Kidney (tissue), 14 donors: Measurements from ENCODE around the gene RO60. TPM values are rescaled to one million over a fixed set of nuclear protein-coding genes. Genes with fewer than 3 reads are reported as not detected.

ENCODE experiments used
- DNase-seq, 5 donors: peaks; one replicate each; pipeline ENCODE4 v3.0.0-alpha.2; 2013 to 2020
- FAIRE-seq: peaks from 2 replicates; lab custom pipeline; 2012; peaks lifted over from hg19 to GRCh38; lab: Jason Lieb, UNC
- H3K27ac ChIP-seq, 2 donors: one replicate each; pipeline ENCODE4 v1.7.0; 2013; ENCODE audit warnings: low read depth in 2 of 2, low read length in 2 of 2, inconsistent platforms in 1 of 2
- H3K27me3 ChIP-seq: one replicate; pipeline ENCODE4 v1.7.1; 2013; ENCODE audit warnings: low read length, inconsistent platforms; ENCODE audit not compliant: control insufficient read depth, insufficient read depth
- H3K36me3 ChIP-seq, 3 donors: one replicate each; pipeline versions ENCODE4 v1.7.0 to v1.7.1; 2013; ENCODE audit warnings: low read length in 3 of 3, control low read depth in 1 of 3, inconsistent platforms in 1 of 3; ENCODE audit not compliant: insufficient read depth in 3 of 3, control insufficient read depth in 2 of 3
- H3K4me1 ChIP-seq, 3 donors: one replicate each; pipeline versions ENCODE4 v1.7.0 to v1.7.1; 2013; ENCODE audit warnings: low read length in 3 of 3, inconsistent platforms in 1 of 3, low read depth in 1 of 3; ENCODE audit not compliant: control insufficient read depth in 2 of 3, insufficient read depth in 2 of 3
- H3K4me3 ChIP-seq, 3 donors: one replicate each; pipeline versions ENCODE4 v1.7.0 to v1.8.1; 2013; ENCODE audit warnings: low read length in 3 of 3, control low read depth in 1 of 3, inconsistent platforms in 1 of 3
- H3K9ac ChIP-seq, 3 donors: one replicate each; pipeline versions ENCODE4 v1.7.0 to v1.7.1; 2013; ENCODE audit warnings: low read length in 3 of 3, control low read depth in 1 of 3, inconsistent platforms in 1 of 3
- H3K9me3 ChIP-seq, 3 donors: one replicate each; pipeline versions ENCODE4 v1.7.0 to v1.7.1; 2013; ENCODE audit warnings: low read length in 3 of 3, control low read depth in 1 of 3, inconsistent platforms in 1 of 3; ENCODE audit not compliant: control insufficient read depth in 2 of 3, insufficient read depth in 1 of 3
- intact Hi-C: fragments of 100-400 bp; cut with DNase I; formaldehyde crosslinking; loops from one replicate; pipeline ENCODE4 v1.11.1; 2022
- polyA plus RNA-seq: library from polyadenylated mRNA; stranded (reverse); fragments of 350-450 nt; fragmentation: Illumina TruSeq; extraction: RNeasy Lipid Tissue Mini Kit (QIAGEN cat#74804); gene quantifications from one replicate; pipeline ENCODE4 v1.2.3, GENCODE V29; 2014; ENCODE audit warnings: low read depth, low replicate concordance; ENCODE audit not compliant: insufficient read depth
- total RNA-seq: library from RNA; stranded (reverse); fragmentation: NEBNext Ultra II Directional; extraction: Animal tissue kit (Norgen Biotek cat#: 25700); gene quantifications from one replicate; pipeline ENCODE4 v1.2.1, GENCODE V29; 2021
- TF ChIP-seq, protein P1 (sequence below): IDR thresholded peaks from 3 replicates; pipeline ENCODE4 v1.5.1; 2012; ENCODE audit warnings: mild to moderate bottlenecking, moderate library complexity, borderline replicate concordance; ENCODE audit not compliant: insufficient read depth; ENCODE audit errors: extremely low read depth
- donor health status: control.
- donor health status: control.
- donor health status: control.
- donor health status: control.
- donor health status: control.
- donor health status: DM: yes; HTN: yes; CAD: no.
- donor health status: Normal renal cell carcinoma (clear cell type).

Gene RO60
- total and polyA plus RNA-seq, 2 donors from 2014 or later, result 4.8 to 72.0 TPM

DNA sequence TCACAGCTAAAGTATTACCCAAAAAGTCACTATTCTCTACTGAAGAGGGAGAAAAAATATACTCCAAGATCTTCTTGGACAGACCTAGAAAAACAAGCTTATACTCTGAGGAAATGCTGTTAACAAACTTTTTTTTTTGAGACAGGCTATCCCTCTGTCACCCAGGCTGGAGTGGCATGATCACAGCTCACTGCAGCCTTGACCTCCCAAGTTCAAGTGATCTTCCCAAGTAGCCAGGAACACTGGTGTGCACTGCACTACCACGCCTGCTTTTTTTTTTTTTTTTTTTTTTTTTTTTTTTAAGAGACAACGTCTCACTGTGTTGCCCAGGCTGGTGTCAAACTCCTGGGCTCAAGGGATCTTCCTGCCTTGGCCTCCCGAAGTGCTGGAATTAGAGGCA lies 28.5 kb downstream of the RO60 start:
- Histone ChIP-seq H3K36me3 (peaks cover 2 to 16% (median 12%) of the 10 kb centered on the region in 3 donors), H3K9me3 (no peaks in the 10 kb centered on the region)

DNA sequence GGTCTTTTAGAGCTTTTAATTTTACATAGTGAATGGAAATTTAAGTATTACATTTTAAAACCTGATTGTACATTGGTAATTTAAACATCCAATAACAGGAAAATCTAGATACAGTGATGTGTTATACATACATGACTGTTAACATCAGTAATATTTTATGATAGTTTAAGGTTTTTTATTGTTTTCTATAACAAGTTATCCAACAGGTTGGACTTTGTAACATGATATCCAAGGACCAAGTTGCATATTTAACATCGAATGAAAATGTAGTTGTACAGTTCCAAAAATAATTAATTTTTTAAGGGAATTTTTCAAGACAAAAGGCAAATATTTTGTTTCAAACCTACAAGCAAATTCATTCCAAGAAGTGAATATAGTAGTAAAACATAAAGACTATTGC lies 31.5 kb downstream of the RO60 start:
- H3K9ac ChIP-seq, result no peak overlapping the region
- peaks cover 0 to 5% (median 2%) of the 10 kb centered on the region in 3 donors for H3K36me3 ChIP-seq
- peak; percentile 46 for FAIRE-seq
- TF ChIP-seq, protein P1, sequence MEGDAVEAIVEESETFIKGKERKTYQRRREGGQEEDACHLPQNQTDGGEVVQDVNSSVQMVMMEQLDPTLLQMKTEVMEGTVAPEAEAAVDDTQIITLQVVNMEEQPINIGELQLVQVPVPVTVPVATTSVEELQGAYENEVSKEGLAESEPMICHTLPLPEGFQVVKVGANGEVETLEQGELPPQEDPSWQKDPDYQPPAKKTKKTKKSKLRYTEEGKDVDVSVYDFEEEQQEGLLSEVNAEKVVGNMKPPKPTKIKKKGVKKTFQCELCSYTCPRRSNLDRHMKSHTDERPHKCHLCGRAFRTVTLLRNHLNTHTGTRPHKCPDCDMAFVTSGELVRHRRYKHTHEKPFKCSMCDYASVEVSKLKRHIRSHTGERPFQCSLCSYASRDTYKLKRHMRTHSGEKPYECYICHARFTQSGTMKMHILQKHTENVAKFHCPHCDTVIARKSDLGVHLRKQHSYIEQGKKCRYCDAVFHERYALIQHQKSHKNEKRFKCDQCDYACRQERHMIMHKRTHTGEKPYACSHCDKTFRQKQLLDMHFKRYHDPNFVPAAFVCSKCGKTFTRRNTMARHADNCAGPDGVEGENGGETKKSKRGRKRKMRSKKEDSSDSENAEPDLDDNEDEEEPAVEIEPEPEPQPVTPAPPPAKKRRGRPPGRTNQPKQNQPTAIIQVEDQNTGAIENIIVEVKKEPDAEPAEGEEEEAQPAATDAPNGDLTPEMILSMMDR, result no peak
- H3K4me3 ChIP-seq, result no peak overlapping the region
- no peak for DNase-seq
- no peak overlapping the region for H3K27ac ChIP-seq
- intact Hi-C loops, result no loop called here
- H3K27me3 ChIP-seq, result no peaks in the 10 kb centered on the region
- H3K4me1 ChIP-seq, result no peaks in the 10 kb centered on the region
- H3K9me3 ChIP-seq, result no peaks in the 10 kb centered on the region

More for the DNA sequence above, 28.5 kb downstream of the RO60 start:
- Histone ChIP-seq H3K4me1 (no peaks in the 10 kb centered on the region), H3K9ac (no peak overlapping the region), H3K4me3 (no peak overlapping the region), H3K27ac (no peak overlapping the region), H3K27me3 (no peaks in the 10 kb centered on the region)
- FAIRE-seq (no peak), DNase-seq (no peak)
- intact Hi-C loops, result no loop called here
- TF ChIP-seq, protein P1, result no peak

DNA sequence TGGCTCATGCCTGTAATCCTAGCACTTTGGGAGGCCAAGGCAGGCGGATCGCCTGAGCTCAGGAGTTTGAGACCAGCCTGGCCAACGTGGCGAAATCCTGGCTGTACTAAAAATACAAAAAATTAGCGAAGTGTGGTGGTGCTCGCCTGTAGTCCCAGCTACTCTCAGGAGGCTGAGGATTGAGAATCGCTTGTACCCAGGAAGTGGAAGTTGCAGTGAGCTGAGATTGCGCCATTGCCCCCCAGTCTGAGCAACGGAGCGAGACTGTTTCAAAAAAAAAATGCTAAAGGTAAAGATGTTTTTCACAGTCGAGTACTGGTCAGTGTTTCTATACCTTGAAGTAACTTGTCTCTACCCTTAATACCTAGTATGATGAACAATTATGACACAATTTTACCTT lies 34.7 kb downstream of the RO60 start:
- no peak for FAIRE-seq

More for the DNA sequence above, 34.7 kb downstream of the RO60 start:
- Histone ChIP-seq H3K9ac (no peak overlapping the region), H3K27me3 (no peaks in the 10 kb centered on the region), H3K27ac (no peak overlapping the region), H3K36me3 (peaks cover 0 to 8% (median 0%) of the 10 kb centered on the region in 3 donors), H3K4me1 (no peaks in the 10 kb centered on the region), H3K4me3 (no peak overlapping the region), H3K9me3 (no peaks in the 10 kb centered on the region)
- TF ChIP-seq, protein P1, result no peak
- no peak for DNase-seq
- intact Hi-C loops, result no loop called here
